ENCODE measurements around the gene GPR62. TPM values are rescaled to one million over a fixed set of nuclear protein-coding genes. Genes with fewer than 3 reads are reported as not detected.
"Not testable (repeated sequence)": the region's sequence is repeated elsewhere in the genome, so short reads cannot be mapped to it uniquely, and the experiment has no call there.

GPR62 gene
- total and polyA plus RNA-seq, 9 of the 15 experiments (the other 6 are each of a cell fraction or from before 2014, with no cell fraction given) = not detected

DNA sequence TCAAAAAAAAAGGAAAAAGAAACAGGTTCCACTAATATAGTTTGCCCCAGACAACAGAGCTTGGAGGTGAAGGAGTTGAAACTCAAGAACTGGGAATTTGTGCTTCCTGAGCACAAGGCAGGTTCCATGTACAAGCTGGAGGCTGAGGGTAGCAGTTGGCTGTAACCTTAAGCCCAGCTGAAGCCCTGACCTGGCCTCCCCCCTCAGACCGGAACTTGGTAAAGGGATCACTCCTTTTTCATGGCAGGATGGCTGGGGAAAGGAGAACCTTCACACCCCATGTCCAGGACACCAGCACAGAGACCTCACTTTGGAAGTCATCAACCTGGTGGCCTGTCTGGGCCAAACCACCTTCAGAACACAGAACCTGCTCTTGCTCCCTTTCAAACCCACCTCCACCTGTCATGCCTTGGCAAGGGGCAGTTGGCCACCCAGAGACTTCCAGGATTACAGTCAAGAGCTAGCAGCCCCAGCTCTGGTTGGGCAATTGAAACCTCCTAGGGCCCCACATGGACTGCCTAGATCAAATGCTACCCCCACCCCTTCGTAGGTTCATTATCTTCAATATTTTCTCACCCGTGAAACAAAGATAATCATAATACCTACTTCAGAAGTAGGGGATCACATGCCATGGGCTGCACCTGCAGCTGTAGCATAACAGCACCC lies 37.0 kb downstream of the GPR62 start (continued):
- TF ChIP-seq RBM14 (IDR thresholded peaks at IDR 0.05; ENCODE audit: borderline replicate concordance, insufficient read depth, low read depth, low read length) = no peak
- TF ChIP-seq, protein P1, sequence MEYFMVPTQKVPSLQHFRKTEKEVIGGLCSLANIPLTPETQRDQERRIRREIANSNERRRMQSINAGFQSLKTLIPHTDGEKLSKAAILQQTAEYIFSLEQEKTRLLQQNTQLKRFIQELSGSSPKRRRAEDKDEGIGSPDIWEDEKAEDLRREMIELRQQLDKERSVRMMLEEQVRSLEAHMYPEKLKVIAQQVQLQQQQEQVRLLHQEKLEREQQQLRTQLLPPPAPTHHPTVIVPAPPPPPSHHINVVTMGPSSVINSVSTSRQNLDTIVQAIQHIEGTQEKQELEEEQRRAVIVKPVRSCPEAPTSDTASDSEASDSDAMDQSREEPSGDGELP (CRISPR knock-in tag; IDR thresholded peaks at IDR 0.05; ENCODE audit: borderline replicate concordance) = peak; percentile 12; the same call in 1 of the 2 replicates
- TF ChIP-seq, protein P2, sequence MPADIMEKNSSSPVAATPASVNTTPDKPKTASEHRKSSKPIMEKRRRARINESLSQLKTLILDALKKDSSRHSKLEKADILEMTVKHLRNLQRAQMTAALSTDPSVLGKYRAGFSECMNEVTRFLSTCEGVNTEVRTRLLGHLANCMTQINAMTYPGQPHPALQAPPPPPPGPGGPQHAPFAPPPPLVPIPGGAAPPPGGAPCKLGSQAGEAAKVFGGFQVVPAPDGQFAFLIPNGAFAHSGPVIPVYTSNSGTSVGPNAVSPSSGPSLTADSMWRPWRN (IDR thresholded peaks at IDR 0.05; ENCODE audit: low read depth) = no peak
- TF ChIP-seq RFX7 (CRISPR knock-in tag; IDR thresholded peaks at IDR 0.05) = no peak
- TF ChIP-seq HDAC1 (IDR thresholded peaks at IDR 0.05) = no peak
- no peak for TF ChIP-seq BHLHE40 (IDR thresholded peaks at IDR 0.05; ENCODE audit: low read length)
- no peak for TF ChIP-seq DIDO1 (tag; IDR thresholded peaks at IDR 0.05; ENCODE audit: low read depth)
- TF ChIP-seq NBN (IDR thresholded peaks at IDR 0.05; ENCODE audit: low read depth) = no peak

DNA sequence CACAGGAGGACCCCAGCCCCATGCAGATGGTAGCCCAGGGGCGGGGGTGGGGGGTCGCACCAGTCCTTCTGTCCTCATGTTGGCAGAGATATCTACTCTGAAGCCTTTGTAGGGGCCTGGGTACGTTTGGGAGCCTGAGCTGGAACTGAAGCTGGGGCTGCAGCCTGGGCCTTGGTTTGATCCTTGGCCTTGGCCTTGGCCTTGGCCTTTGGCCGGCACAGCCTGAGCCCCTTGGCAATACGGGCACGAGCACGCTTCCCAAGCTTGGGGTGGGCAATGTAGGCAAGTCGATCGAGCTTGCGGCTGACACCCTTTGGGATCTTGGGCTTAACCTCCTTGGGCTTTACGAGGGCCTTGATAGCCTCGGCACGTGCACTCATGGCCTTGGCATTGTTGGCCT lies 38.5 kb downstream of the GPR62 start:
- H3K9me1 ChIP-seq (ENCODE audit: control insufficient read depth, insufficient read depth, low read length); H2AFZ ChIP-seq (ENCODE audit: low read depth, low read length); H3K4me3 ChIP-seq; intact Hi-C loops (cut with micrococcal nuclease); ATAC-seq; FAIRE-seq; H3K27me3 ChIP-seq (ENCODE audit: control insufficient read depth in 2 of 2, insufficient read depth in 2 of 2, low read length in 2 of 2); in situ Hi-C loops (cut with MboI); H3K27ac ChIP-seq (ENCODE audit: extremely low read depth, low read depth, low read length); H3K9me3 ChIP-seq (replicated peaks; ENCODE audit: control insufficient read depth, insufficient read depth, low read depth, low read length); CTCF ChIA-PET (ENCODE audit: low intra/inter-chr PET ratio); H4K20me1 ChIP-seq (replicated peaks; ENCODE audit: control insufficient read depth, insufficient read depth, low read length); DNase-seq (ENCODE audit: extremely low read depth in 1 of 4, low spot score in 3 of 4); BruUV-seq (replicated peaks): not testable (repeated sequence)
- WGBS (ENCODE audit: insufficient coverage, low coverage, missing lambda C conversion rate) = 54% methylated on average over 2 of the region's 13 CpGs
- POLR2A ChIA-PET = interaction anchor here (0.6 to 6.0 kb wide), 6 partner anchors 11 to 1774 kb away, joined by 3 to 105 read pairs (median 4); partner anchors contain the start of genes ABHD14A, ABHD14B, ACY1 and POC1A
- Histone ChIP-seq H3K79me2 (ENCODE audit: control insufficient read depth, insufficient read depth, low read length) (peaks cover 37% of the 10 kb centered on the region), H3K36me3 (ENCODE audit: control insufficient read depth, insufficient read depth, low read length) (peaks cover 41% of the 10 kb centered on the region), H3K9ac (ENCODE audit: insufficient read depth in 1 of 2, low read depth in 2 of 2, low read length in 2 of 2) (peak overlapping the region; percentile 96 to 99; a peak in 3 of 4 replicates), H3K4me1 (replicated peaks in 1 of 2; ENCODE audit: control insufficient read depth in 2 of 2, insufficient read depth in 2 of 2, low read length in 2 of 2) (peaks cover 25 to 39% of the 10 kb centered on the region in 2 experiments), H3K4me2 (ENCODE audit: insufficient read depth, low read length) (peak overlapping the region; percentile 96)
- TF ChIP-seq POLR2G (IDR thresholded peaks at IDR 0.05; ENCODE audit: low read depth, low read length) (peak; percentile 52), RBFOX2 (IDR thresholded peaks at IDR 0.05; ENCODE audit: low read depth, low read length) (peak; percentile 61)

All from K562 (cell line).